SU-DHL-6 (cell line): ENCODE data around the gene ENO3.

Source experiments
- EZH2phosphoT487 ChIP-seq: fragments of 200-600 bp; sonication (generic), shearing (Covaris generic); conservative IDR thresholded peaks from 2 replicates; pipeline ENCODE4 v1.6.1; 2018; ENCODE audit warnings: mild to moderate bottlenecking, antibody characterized with exemption, low read length, moderate library complexity, mixed read lengths
- TF ChIP-seq, protein P1 (sequence below): fragments of 200-600 bp; sonication (generic); IDR thresholded peaks from one replicate; pipeline ENCODE4 v1.5.1; 2017; ENCODE audit warnings: antibody characterized with exemption, mild to moderate bottlenecking, low read length, moderate library complexity; ENCODE audit not compliant: insufficient read depth, poor library complexity, severe bottlenecking

DNA sequence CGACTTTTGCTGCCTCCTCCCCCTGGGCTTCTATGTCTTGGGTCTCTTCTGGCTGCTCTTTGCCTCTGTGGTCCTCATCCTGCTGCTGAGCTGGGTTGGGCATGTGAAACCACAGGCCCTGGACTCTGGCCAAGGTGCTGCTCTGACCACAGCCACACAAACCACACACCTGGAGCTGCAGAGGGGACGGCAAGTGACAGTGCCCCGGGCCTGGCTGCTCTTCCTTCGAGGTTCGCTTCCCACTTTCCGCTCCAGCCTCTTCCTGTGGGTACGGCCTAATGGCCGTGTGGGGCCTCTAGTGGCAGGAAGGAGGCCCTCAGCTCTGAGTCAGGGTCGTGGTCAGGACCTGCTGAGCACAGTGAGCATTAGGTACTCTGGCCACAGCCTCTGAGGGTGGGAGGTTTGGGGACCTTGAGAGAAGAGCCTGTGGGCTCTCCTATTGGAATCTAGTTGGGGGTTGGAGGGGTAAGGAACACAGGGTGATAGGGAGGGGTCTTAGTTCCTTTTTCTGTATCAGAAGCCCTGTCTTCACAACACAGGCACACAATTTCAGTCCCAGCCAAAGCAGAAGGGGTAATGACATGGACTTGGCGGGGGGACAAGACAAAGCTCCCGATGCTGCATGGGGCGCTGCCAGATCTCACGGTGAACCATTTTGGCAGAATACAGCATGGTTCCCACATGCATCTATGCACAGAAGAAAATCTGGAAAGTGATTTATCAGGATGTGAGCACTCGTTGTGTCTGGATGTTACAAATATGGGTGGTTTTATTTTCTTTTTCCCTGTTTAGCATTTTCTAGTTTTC is 16.5 kb upstream of the ENO3 start:
- TF ChIP-seq, protein P1, sequence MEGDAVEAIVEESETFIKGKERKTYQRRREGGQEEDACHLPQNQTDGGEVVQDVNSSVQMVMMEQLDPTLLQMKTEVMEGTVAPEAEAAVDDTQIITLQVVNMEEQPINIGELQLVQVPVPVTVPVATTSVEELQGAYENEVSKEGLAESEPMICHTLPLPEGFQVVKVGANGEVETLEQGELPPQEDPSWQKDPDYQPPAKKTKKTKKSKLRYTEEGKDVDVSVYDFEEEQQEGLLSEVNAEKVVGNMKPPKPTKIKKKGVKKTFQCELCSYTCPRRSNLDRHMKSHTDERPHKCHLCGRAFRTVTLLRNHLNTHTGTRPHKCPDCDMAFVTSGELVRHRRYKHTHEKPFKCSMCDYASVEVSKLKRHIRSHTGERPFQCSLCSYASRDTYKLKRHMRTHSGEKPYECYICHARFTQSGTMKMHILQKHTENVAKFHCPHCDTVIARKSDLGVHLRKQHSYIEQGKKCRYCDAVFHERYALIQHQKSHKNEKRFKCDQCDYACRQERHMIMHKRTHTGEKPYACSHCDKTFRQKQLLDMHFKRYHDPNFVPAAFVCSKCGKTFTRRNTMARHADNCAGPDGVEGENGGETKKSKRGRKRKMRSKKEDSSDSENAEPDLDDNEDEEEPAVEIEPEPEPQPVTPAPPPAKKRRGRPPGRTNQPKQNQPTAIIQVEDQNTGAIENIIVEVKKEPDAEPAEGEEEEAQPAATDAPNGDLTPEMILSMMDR = no peak
- no peak for TF ChIP-seq EZH2phosphoT487
